GM18867 (cell line): ENCODE results near the gene BAIAP2L1.

Experiments
- ATAC-seq: cut with Tn5 transposase; IDR thresholded peaks from one replicate; pipeline ENCODE4 v1.9.1; 2021; ENCODE audit warnings: mild to moderate bottlenecking, moderate library complexity; ENCODE audit not compliant: unreplicated experiment

Gene BAIAP2L1

DNA sequence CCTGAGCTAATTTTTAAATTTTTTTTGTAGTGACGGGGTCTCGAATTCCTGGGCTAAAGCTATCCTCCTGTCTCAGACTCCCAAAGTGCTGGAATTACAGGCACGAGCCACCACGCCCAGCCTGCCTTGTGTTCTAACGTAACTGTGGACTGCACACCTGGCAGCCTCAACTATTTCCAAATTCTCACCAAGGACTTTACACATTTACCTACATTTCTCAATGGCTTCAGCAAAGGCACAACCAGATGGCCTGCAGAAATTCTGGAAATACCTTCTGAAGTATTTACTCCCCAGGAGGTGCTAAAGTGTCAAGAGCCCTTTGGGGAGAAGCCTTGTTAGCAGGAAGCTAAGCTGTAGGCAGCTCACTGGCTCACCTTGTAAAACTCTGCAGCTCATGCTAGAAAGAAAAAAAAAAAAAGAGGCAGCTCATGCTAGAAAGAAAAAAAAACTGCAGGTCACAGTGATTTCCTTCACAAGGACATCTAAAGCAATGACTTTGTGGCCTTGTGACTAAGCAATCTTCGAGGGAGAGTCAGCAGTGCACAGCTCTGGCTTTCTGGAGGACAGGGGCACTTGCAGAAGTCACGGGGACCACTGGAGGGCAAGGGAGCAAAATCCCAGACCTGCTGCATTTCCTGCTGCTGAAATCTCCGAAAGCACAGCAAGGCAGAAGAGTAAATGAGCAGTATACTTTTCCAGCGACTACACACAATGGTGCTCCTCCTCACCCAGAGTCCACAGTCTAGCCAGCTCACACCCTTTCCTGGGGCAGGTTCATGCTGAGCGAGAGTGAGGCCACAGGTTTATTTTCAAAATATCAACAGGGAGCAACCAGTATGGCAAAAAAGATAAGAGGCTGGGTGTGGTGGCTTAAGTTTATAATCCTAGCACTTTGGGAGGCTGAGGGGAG, 40.4 kb downstream of the BAIAP2L1 start:
- ATAC-seq, result no peak

GRCh38 chr7:98359395-98359794, 41.5 kb downstream of the BAIAP2L1 start:
- ATAC-seq, result no peak

- no peak for ATAC-seq
Measured at GRCh38 chr7:98358706-98359105, 42.2 kb downstream of the BAIAP2L1 start.

DNA sequence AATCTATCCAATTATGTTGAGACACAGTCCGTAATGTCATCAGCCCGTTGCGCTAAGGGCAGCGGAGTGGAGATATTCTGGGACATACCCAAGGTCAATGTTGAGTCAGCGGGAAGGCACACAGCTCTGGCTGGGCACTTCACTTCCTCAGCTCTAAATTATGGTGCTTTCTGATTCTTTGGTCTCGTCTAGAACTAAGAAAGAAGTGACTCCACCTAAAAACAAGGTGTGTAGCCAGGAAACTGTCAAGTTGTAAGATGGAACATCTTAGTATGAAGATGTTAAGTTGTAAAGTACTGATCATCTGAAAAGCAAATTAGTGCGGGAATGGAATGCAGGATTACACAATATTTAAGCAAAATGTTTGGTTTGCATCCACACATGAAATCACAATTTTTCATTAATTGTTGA, 43.1 kb downstream of the BAIAP2L1 start:
- ATAC-seq, result no peak

GRCh38 chr7:98355250-98355538, 45.7 kb downstream of the BAIAP2L1 start:
- no peak for ATAC-seq

- ATAC-seq, result no peak
Measured at GRCh38 chr7:98354511-98355249, 46.2 kb downstream of the BAIAP2L1 start.

DNA sequence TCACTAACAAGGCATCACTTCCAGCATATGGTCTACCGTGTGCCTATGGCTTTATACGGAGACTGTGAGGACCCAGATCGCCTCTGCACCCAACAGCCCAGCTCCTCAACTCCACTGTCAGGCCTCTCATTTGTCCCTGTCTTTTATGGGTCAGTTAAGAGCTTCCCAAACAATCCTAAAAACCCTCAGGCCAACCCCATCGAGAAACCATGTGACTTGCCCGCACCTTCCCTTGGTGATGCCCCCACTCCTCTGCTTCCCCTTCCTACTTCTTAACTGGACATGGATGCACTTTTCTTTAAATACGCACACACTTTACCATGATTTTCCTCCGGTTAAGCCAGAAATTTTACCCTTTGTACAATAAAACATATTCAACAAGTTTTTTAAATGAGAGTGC, 46.8 kb downstream of the BAIAP2L1 start:
- ATAC-seq, result no peak

- ATAC-seq, result no peak
Measured at GRCh38 chr7:98352621-98353020, 48.3 kb downstream of the BAIAP2L1 start.

DNA sequence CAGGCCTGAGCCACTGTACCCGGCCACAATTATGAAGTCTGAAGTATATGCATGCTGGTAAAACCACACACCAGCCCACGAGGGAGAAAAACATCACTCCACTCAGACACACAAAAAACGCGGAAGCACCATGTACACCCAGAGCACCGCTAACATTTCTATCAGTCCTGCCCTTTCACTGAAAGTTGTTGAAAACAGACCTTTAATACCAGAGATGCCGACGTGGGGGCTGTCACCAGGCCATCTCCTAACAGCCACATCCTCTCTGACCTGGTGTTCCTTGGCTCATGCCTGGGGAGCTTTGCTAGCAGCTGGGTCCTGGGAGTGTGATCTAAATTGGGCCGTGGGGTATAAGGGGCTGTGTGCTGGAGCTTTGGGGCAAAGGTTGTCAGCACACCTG, 49.8 kb downstream of the BAIAP2L1 start:
- ATAC-seq, result no peak

- no peak for ATAC-seq
Measured at GRCh38 chr7:98348726-98349474, 52.0 kb downstream of the BAIAP2L1 start.

DNA sequence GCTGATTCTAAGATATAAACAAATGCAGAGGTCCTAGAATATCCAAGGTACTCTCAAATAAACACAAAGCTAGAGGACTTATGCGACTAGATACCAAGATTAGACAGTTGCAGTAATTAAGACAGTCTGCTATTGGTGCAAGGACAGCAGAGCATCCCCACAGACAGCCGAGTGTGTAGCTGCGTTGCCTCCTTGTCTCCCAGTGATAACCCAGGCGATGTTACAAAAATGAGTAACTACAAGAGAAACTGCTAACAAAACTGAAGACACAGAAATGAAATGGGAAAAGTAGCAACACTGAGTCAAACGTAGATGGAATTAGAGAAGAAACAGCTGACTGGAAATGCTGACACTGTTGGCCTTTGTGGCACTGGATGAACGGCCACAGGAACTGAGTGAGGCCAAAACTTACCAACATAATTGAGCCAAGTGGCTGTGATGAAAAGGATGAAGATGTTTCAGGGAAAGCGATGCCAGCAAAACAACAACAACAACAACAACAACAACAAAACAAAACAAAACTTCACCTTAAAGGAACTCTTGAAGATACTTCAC, 54.3 kb downstream of the BAIAP2L1 start:
- ATAC-seq, result no peak

- no peak for ATAC-seq
Measured at GRCh38 chr7:98341106-98341505, 59.8 kb downstream of the BAIAP2L1 start.

GRCh38 chr7:98339043-98339442, 61.8 kb downstream of the BAIAP2L1 start:
- ATAC-seq, result no peak

- no peak for ATAC-seq
Measured at GRCh38 chr7:98338441-98338840, 62.4 kb downstream of the BAIAP2L1 start.

DNA sequence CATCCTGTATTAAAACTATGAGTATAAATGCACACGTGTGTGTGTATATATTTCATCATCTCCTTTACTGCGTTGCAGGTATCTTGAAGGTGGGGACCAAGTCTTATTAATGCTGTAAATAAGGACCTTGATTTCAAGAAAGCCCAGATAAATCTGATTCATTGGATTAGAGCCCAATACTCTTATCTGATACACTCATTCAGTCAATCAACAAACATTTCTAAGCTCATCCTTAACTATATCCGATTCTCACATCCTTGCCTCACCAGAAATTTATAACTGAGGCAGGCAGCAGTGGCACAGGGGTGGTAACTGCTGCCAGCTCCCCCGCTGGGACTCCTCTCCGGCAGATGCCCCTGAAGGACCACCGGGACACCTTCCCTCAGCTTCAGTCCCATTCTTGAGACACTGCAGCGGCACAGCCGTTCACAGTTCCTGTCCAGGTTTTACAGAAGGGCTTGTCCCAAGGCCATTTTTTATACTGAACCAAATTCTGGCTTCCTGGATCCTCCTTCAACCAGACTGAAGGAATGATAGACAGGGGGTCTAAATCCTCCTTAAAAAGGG, 65.4 kb downstream of the BAIAP2L1 start:
- no peak for ATAC-seq

DNA sequence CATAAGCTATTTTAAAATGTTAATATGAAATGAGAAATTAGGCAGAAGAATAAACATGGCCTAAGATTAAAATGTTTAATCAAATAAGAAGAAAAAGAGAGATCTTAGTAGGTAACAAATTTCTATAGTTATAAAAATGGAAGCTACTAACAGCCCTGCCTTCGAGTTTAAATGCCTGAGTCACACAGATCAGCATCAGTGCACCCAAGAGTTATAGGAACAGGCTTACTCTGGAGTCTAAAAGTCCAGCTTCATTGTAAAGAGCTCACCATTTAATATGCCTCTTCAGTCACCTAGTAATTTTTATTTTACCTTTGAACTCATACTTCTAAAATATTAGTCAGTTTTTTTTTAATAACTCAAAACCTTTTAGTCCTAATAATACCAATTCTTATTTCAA, 66.8 kb downstream of the BAIAP2L1 start:
- ATAC-seq, result no peak

DNA sequence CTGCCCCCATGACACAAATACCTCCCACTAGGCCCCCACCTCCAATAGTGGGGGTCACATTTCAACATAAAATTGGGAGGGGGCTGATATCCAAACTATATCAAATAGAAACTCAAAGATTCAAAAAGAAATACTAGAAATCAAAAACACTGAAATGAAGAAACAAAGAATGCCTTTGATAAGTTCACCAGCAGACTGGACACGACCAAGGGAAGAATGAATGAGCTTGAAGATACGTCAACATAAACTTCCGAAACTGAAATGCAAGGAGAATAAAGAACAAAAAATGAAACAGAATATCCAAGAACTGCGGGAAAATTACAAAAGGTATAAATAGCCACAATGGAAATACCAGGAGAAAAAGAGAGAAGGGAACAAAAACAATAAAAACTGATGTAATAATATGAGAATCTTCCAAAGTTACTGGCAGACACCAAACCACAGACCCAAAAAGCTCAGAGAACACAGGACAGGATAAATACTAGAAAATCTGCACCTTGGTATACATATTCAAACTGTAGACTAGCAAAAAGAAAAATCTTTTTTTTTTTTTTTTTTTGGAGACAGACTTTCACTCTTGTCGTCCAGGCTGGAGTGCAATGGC, 69.9 kb downstream of the BAIAP2L1 start:
- no peak for ATAC-seq

- no peak for ATAC-seq
Measured at GRCh38 chr7:98329791-98330373, 71.0 kb downstream of the BAIAP2L1 start.

DNA sequence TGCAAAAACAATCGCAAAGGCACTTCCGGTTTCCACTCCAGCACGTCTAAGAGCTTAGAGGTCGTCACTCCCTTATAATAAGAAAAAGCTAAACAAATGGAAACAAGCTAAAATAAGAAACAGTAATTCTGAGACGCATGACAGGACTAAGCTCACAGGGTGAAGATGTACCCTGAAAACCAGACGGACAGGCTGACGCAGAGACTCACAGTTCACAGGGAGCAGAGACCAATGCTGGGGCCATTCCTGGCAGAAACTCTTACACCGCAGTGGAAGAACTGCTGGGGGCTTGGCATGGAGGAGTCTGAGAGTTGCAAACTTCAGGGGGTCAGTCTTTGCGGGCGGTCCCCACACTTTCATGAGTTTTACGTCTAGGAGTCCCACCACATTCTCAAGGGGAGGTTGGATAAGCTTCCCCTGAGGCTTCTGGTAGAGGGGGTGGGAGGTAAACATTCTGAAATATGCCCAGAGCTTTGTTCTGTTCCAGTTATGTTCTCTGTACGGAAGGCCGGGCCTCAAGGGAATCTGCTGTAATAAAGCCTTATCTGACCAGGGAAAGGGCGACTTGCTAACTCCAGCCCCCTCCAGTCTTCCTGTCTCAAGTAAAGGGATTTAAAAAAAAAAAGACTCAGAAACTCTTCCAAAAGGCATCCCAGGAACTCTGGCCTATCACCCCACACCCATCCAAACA, 71.6 kb downstream of the BAIAP2L1 start:
- no peak for ATAC-seq

GRCh38 chr7:98324782-98325181, 76.1 kb downstream of the BAIAP2L1 start:
- no peak for ATAC-seq
